ENCODE measurements around the gene TMEM53.

Gene TMEM53

DNA sequence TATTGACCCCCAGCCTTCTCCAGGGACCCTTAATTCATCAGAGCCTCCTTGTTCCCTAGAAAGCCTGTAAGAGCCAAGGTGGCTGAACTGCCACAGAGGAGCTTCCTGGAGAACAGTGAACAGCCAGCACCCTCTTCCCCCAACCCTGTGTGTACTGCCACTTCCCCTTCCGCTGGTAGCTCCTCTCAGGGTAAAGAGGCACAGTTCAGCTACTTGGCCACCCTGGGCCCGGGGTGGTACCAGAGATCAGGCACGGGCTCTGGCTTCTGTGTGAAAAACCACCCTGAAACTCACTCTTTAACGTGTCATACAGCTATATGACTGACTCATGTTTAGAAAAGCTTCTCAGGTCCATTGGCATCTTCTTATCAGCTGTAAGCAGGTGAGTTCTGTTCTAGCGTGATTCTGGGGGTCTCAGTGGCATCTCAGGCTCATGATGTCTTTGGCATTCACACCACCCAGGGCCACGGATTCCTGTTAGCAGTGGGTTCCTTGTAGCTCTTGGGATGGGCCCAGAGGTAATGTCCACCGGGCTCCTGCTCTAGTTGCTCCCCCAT is 22.6 kb upstream of the TMEM53 start:
- DNase-seq (ENCODE audit: low read depth) = no peak

DNA sequence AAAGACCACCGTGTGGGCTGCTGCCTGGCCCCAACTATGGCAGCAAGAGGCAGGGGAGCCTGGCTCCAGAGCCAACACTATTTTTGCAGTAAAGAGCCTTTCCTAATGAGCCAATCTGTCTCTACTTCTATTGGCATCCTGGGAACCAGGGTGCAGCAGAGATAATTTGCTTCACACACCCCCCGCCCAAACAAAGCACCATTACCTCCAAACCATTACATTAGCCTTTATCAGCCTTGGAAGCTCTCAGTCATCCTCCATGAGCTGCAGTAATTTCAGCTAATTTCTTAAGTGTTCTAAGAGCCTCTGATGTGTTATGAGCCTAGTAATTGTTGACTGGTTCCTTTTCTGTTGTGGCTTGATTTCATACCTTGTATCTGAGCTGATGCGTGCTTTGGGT is 21.8 kb upstream of the TMEM53 start:
- DNase-seq (ENCODE audit: low read depth) = no peak

DNA sequence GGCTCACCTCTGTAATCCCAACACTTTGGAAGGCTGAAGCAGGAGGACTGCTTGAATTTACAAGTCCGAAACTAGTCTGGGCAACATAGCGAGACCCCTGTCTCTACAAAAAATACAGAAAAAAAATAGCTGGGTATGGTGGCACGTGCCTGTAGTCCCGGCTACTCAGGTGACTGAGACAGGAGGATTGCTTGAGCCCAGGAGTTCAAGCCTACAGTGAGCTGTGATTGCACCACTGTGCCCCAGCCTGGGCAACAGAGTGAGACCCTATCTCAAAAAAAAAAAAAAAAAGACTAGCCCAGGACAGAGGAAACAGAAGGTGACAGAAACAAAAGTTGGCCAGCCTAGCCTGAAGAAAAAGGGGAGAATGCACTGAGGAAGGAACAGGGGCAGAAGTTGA is 21.4 kb upstream of the TMEM53 start:
- no peak for DNase-seq (ENCODE audit: low read depth)

DNA sequence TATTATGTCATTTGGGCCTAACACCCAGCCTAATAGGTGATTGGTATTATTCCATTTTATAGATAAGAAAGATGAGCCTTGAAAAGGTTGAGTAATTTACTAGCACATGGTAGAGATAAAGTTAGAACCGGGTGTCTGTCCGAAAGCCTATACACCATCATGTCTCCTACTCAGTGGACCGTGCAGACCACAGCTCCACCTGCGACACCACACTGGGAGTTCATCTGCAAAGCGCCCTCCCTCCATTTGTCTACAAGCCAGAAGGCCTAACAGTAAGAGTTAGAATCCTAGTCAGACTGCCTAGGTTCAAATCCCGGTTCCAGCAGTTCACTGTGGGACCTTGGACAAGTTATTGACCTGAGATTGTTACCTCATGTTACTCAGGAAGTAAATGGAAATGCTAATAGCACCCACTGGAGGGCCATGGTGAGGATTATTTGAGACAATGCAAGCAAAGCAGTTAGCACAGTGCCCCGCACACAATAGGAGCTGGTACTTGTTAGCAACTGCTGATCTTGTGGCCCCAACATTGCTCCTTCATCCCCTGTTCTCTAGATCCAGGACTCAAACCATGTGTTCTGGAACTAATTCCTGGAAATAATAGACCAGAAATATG is 20.7 kb upstream of the TMEM53 start:
- DNase-seq (ENCODE audit: low read depth) = no peak

DNA sequence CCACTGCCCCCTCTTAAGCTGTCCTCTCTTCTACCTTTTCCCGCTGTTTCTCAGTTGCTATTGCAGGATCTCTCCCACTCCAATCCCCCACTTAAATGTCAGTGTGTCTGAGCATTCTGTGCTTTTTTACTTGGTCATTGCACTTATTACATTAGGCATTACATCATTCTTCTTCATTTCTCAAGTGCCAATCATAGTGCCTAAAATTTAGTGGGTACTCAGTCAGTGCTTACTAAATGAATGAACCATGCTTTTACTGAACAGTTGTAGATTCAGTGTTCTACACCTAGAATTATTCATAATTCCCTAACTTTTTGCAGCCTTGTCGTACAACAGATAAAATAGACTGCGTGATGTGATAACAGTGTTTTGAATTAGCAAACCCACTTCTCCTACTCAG is 19.6 kb upstream of the TMEM53 start:
- DNase-seq (ENCODE audit: low read depth) = no peak

DNA sequence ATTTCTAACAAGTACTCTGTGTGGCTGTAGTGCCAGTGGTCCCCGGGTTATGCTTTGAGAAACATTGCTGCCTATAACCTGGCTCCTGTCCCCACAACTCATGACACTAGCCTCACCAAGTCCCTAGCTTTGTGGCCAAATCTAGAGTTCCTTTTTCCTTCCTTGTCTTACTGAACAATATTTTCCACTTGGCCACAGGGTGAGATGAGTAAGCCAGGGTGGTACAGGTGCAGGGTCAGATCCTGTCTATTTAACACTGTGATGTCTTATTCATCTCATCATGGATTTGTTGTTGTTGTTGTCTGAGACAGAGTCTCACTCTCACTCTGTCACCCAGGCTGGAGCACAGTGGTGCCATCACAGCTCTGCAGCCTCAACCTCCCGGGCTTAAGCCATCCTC is 18.9 kb upstream of the TMEM53 start:
- DNase-seq (ENCODE audit: low read depth) = no peak

DNA sequence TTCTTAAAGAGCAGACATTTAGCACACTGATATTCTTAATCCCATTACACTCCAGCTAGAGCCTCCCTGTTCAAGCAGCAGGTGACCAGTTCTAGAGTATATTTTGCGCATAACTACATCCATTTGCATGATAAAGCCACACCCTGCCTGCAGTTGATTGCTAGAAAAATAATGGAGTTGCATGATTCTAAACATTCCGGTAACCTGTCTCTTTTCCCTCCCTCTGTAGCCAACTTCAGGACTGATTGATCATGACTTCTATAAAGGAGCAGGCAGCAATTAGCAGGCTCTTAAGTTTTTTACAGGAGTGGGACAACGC is 15.1 kb upstream of the TMEM53 start:
- no peak for DNase-seq (ENCODE audit: low read depth)

DNA sequence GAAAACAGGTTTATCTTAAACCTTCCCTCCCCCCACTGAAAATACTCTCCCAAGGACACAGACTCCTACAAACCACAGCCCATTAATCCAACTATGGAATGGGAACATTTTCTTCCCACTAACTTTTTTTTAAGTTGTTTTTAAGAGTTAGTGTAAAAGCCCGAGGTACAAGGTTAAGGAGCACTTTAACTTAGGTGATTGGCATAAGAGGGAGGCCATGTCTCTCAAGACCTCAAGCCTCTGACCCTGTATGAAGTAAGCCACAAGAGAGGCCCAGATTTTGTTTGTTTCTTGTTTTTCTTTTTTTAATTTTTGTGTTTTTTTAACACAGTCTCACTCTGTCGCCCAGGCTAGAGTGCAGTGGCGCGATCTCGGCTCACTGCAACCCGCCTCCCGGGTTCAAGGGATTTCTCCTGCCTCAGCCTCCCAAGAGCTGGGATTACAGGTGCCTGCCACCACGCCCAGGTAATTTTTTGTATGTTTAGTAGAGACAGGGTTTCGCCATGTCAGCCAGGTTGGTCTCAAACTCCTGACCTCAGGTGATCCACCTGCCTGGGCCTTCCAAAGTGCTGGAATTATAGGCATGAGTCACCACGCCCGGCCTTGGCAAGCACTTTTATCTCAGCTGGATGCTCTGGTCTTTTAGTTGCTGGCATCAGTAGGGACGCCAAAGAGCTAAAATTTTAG is 14.6 kb upstream of the TMEM53 start:
- no peak for DNase-seq (ENCODE audit: low read depth)

DNA sequence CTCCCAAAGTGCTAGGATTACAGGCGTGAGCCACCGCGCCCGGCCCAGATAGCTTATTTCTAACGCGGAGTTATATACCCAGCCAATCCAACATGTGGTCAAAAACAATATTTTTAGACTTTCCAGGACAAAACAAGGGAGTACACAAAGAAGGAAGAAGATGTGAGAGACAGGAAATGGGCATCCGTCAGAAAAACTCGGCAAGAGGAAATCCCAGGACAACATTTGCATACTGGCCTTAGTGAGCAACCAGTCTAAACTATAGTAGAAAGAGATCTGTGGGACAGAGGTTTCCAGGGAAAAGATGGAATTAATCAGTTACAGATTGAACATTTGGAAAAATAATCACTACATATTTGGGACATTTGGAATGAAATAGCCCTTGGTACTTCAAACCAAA is 11.6 kb upstream of the TMEM53 start:
- DNase-seq (ENCODE audit: low read depth) = no peak

DNA sequence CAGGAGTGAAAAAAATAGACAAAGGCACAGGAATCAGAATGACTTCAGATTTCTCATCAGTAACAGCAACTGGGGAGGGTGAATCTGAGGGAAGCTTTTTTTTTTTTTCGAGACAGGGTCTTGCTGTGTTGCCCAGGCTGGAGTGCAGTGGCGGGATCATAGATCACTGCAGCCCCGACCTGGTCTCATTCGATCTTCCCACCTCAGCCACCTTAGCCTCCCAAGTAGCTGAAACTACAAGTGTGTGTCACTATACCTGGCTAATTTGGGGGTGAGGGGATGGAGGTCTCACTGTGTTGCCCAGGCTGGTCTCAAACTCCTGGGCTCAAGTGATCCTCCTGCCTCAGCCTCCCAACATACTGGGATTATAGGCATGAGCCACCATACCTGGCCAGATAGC is 10.9 kb upstream of the TMEM53 start:
- DNase-seq (ENCODE audit: low read depth) = no peak

DNA sequence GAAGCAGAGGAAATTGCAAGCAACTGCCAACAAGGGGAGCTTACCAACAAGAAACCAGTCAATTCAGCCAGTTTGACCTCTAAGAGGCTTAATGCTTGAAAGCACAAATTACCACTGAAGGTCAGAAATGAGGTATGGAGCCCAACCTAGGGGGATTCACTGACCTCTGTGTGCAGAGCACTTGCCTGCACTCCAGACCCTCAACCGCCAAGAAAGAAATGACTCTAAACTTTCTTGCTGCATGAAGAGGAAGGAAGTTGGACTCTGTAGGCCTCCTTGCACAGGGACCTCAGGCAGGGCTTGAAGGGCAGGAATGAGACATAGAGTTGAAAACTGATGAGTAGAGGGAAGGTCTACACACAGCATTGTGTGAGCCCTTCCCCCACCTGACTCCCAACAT is 10.2 kb upstream of the TMEM53 start:
- DNase-seq (ENCODE audit: low read depth) = no peak

DNA sequence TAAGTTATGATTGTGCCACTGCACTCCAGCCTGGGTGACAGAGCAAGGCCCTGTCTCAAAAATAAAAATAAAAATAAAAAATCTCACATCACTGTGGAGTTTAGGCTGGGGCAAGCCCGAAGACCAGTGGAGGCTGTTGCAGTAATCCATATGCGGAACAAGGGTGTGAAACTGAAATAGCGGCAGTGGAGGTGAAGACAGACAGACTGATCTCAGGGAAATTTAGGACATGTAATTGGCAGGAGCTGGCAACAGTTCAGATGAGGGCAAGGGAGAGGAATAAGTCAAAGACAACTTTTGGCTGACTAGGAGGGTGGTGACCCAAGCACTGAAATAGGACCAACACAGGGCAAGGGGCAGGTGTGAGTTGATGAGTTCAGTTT is 8.6 kb upstream of the TMEM53 start:
- no peak for DNase-seq (ENCODE audit: low read depth)

DNA sequence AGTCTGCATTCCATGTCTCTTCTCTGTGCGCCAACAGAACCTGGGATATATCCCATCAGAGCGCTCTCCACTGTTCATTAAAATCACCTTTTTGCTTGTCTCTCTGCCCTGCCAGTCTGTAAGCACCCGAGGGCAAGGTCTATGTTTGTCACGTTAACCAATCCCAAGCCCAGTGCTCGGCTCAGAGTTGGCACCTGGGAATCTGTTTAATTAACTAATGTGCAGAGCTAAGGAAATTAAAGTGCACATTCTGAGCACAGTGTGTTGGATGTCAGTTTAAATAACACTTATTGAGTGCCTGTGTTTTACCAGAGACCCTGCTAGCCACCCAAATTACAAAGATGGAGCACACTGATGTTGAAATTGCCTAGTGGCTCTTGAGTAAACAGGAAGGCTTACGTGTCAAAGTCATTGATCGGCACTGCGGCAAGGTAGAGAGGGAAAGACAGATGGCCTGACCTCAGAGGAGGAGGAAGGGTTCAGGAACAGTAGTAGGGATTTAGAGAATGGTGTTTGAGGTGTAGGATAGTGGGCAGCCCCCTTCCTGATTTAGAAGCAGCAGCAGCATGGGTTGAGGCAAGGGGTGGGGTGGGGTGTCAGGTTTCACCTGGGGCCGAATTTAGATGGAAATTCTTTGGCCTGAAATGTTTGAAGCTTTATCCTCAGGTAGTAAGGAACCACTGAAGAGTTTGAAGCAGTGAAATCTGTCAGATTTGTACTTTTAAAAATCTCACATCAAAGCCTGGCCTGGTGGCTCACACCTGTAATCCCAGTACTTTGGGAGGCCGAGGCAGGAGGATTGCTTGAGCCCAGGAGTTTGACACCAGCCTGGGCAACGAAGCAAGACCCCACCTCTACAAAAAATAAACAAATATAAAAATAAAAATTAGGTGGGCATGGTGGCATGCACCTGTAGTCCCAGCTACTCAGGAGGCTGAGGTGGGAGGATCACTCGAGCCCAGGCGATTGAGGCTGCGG is 7.9 kb upstream of the TMEM53 start:
- DNase-seq (ENCODE audit: low read depth) = no peak

DNA sequence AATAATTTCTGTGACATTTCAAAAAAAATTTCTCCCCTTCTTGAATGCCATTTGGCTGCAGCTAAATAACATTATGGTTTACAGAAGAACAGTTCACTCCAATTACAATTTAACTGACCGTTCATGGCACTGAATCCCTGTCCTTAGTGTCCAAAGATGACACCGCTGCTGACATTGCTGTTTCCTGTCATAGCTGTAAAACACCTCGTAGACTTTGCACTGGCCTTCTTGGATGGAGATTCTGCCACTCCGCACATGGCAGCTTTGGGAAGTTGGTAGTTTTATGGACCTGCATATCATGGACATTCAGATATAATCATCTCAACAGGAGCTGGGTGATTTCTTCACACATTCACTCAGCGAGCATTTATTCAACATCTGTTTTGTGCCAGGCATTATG is 5.2 kb upstream of the TMEM53 start:
- no peak for DNase-seq (ENCODE audit: low read depth)

DNA sequence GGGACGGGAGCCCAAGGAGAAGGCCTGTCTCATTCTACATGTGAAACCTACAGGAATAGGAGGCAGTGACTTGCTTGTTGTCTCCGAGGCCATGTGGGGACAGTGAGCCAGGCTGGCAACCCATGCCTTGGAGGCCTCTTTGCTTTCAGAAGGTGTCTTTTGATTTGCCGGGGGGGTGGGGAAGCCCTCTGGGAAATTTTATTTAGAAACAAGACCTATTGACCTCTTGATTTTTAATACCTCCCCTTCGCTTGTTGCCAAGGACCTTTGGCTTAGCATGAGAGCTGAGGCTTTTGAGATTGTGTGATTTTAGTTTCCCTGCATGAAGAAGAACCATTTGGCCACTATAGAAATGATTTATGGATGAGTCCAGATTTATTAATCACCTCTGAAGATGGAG is 4.3 kb upstream of the TMEM53 start:
- DNase-seq (ENCODE audit: low read depth) = no peak

DNA sequence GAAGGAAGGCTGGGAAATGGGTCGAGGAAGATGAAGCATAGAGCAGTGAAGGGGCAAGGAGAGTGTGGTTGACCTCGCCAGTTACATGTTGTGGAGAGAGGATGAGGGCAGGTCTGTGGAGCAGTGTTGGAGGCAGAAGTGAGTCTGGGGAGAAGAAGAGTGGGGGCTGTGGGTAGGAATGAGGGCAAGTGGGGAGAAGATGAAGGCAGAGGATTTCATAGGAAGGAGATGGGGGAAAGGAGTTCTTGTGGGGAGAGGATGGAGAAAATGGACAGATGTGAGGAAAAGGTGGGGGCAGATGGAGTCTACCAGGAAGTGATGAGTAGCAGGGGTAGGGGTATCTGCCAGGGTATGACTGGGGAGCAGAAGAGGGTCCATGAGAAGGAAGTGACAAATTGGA is 3.8 kb upstream of the TMEM53 start:
- DNase-seq (ENCODE audit: low read depth) = no peak

DNA sequence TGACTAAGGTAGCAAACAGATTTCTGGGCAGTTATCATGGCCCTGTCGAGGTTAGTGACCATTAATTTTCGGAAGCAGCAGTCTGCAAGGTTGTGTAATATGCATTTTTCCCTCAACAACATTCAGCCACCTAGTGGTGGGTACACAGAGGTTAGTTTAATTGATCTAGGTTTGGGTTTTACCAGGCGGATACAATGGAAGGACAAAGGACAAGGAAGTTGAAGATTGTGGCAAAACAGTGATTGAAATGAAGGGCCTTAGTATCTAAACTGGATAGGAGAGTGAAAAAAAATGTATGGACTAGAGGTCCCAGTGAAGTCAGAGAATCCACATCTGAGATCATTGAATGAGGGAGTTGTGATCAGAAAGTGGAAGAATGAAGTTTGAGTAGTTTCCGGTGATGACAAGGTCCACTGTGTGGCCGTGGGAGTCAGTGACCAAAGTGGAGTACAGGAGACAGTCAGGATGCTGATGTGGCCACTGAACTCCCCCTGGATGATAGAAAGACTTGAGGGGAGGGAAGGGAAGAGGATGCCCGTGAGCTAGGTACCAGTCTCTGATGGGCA is 3.0 kb upstream of the TMEM53 start:
- no peak for DNase-seq (ENCODE audit: low read depth)

DNA sequence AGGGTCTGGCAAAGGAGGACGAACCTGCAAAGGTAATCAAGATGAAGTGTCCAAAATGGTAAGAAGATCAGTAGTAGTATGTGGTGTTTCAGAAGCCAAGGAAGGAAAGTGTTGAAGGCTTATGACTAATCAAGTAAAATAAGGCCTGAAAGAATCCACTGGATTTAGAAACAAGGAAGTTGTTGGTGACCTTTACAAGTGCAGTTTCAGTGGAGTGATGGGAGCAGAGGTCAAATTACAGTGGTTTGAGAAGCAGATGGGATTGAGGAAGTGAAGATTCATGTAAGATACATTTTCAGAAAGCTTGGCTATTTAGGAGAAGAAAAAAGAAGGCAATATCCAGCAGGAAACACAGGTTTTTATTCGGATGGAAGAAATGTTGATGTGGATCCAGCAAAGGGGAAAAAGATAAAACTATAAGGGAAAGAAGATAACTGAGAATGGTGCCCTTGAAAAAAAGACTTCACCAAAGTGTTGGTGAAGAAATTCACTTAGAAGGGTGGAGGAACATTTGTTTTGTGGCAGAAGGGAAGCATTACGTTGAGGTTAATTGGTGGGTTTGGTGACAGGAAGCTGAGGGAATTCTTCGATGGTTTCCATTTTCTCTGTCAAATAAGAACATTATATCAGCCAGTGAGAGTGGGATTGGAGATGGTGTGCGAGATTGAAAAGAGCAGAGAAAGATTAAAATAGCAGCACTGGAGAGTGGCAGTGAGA is 2.4 kb upstream of the TMEM53 start:
- DNase-seq (ENCODE audit: low read depth) = no peak

DNA sequence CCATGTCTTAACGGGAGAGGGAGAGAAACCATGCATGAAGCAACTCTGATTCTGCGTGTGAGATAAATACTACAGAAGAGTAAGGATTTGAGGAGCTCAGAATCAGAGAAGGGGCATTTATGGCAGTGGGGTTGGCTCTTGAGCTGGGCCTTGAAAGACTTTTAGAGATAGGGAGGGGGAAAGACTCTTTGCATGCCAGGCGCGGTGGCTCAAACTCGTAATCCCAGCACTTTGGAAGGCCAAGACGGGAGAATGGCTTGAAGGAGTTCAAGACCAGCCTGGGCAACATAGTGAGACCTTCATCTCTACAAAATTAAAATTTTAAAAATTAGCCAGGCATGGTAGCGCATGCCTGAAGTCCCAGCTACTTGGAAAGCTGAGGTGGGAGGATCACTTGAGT is 905 bp upstream of the TMEM53 start:
- DNase-seq (ENCODE audit: low read depth) = no peak

DNA sequence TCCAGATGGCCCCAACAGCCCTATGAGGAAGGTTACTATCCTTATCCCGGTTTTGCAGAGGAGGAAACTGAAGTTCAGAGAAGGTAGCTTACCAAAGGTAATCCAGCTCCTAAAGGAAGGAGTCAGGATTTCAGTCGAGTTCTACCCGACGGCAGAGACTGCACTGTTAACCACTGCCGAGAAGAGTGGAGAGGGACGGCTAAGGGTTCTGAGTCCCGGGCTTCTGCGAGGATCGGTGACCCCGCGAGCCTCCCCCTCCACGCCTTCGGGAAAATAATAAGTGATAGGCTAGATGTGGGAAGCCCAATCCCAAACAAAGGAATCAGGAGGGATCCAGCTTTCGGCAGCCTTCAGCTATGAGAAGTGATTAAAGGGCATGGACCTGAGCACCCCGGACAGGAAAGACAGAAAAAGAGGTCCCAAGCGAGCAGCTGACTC is 587 bp downstream of the TMEM53 start:
- no peak for DNase-seq (ENCODE audit: low read depth)

DNA sequence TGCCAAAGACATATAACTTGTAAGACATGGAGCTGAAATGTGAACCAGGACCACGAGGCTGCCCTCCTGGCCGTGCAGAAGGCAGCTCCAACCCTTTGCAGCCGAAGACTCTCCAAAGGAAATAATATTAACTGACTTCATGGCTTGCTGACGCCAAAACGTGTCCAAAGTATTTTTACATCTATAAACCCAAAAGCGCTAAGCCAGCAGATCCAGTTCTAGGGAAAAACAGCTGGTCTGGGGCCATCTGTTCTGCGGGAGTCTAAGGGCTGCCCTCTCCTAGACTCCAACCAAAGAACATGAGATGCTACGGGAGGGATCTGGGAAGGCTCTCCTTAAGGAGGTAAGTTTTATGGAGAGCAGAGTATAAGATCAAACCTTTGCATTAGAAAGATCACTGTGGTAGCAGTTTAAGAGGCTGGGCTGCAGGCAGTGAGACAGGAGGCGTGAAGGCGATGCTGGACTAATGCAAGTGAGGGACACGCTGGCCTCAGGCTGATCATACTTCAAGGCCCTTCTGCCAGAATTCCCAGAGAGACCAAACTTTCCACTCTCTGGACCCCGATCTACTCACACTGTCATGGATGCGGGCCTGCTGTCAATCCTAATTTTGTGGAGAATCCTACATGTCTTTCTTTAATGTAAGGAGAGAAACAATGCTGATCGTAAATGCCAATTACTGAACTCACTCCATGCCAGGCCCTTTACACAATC is 1.2 kb downstream of the TMEM53 start:
- no peak for DNase-seq (ENCODE audit: low read depth)

All from activated T-helper 9 cell treated with anti-CD3 and anti-CD28 coated beads, Interleukin-2, amount 50 U/mL, for 16 hours (primary cell).